HCT116 (cell line): ENCODE data around the gene TMSB10. TPM values are rescaled to one million over a fixed set of nuclear protein-coding genes. Genes with fewer than 3 reads are reported as not detected.

ENCODE experiments used
- total RNA-seq: library from RNA; stranded (reverse); gene quantifications from one replicate; pipeline ENCODE4 v1.2.1, GENCODE V29; 2021; ENCODE audit not compliant: unreplicated experiment

The TMSB10 gene
- total RNA-seq, 1 experiment from 2014 or later = 2,677 TPM

Other genes with a start within 250 kb of the TMSB10 start
- 4.6 TPM for gene TRABD2A, start 24.6 kb upstream of the TMSB10 start, total RNA-seq
- gene KCMF1, start 65.5 kb downstream of the TMSB10 start, total RNA-seq = 119 TPM
- 10.3 TPM for gene TCF7L1, start 227.7 kb downstream of the TMSB10 start, total RNA-seq